GM21786 (cell line): ENCODE data around the gene GNPDA1.
"Not testable (repeated sequence)": the region's sequence is repeated elsewhere in the genome, so short reads cannot be mapped to it uniquely, and the experiment has no call there.

Experiments
- ATAC-seq: cut with Tn5 transposase; IDR thresholded peaks from one replicate; pipeline ENCODE4 v1.9.1; 2021; ENCODE audit not compliant: unreplicated experiment

GNPDA1 gene

DNA sequence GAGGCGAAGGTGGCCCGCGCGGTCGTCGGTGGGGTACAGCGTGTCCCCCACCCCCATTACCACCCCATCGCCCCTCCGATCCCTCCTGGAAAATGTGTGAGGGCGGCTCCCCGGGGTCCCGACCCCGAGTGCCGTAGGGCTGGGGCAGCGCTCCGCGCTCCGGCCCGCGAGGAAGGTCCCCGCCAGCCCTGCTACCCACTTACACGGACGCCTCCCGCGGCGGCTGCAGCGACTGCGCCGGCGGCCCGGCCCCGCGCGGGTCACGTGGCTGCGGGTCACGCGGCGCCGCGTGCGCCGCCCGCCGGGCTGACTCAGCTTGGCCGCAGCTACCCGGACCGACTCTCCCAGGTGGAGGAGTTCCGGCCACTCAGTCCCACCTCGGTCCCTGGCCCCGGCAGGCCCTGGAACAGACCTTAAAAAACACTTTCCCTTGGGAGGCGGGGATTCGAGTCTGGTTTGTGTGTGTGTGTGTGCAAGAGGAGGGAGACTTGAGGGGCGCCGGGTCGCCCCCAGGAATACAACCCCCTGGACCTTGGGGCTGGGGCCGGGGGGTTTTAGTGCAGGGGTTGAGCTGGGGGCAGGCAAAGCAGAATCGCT is at the start of gene GNPDA1:
TSS of gene GNPDA1 (minus strand) at position 236 of the 597 bp plus-strand sequence. CDS start 992 bp downstream, outside the sequence.
- ATAC-seq: peak; percentile 52

DNA sequence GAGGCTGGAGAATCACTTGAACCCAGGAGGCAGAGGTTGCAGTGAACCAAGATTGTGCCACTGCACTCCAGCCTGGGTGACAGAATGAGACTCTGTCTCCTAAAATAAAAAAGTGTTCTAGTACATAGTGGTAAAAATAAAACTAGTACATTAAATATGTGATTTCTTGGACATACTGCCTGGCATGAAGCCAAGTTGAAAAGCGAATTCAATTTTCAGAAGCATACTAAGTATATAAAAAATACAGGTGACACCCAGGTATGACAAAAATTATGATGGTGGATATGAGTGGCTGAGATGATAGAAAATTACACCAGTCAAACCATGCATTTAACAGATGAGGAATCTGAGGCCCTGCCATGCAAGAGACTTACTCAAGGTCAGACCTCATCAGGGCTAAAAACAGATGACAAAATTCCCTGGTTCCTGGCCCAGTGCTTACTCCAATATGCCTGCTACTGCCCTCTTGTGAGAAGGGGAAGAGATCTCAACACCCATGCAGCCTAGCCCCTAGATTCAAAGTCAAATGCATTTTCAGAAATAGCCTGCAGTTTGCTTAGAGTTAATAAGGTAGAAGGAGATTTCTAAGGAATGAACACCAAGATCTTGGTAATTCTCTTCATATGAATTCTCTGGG is 46.6 kb upstream of the GNPDA1 start:
- ATAC-seq: no peak

DNA sequence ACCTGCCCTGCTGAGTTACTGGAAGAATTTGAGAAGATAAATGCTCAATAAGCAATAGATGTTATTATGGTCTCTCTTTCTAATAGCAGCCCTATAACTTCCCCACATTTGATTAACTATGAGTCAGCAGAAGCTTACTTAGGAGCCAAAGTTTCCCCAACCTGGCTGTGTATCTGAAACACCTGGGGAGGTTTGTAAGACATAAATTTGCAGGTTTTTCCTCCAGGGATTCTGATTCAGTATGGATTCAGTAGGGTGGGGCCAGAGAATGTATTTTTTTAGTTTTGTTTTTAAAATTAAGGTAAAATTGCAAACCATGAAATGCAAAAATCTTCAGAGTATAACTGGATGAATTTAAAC is 44.9 kb upstream of the GNPDA1 start:
- no peak for ATAC-seq

DNA sequence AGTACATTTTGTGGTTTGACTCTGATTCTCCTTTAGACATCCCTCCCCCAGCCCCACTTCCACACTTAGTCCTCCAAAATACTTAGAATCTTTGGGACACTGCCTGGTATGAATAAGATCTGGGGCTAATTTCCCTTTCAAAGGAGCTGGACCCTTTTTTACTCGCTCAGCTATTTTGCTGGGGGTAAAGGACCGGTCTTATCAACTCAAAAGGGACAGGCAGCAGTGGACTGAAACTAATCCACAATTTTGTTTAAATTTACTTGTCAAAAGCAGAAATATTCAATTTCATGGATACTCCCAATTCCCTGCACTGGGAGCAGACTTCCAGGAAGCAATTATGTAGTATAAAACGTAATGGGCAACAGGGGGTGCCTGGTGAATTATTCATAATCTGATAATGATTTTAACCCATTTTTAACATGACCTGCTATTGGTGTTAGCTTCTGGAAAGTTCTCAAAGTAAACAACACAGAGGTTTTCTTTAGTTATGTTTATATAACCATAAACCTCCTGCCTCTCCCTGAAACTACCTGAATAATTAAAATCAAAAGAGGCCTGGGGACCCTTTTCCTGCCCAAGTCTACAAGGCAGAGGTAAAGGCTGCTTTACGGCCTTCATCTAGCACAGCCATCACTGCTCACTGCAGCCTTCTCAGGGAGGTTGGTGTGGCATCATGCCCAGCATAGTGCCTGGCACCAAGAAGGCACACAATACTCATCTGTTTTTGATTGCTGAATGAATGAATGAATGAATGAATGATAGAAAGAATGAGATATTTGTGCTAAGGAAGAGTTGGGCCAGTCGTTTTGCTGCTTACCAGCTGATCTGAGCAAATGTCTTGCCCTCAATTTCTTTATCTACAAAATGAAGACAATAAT is 44.2 kb upstream of the GNPDA1 start:
- ATAC-seq: no peak

DNA sequence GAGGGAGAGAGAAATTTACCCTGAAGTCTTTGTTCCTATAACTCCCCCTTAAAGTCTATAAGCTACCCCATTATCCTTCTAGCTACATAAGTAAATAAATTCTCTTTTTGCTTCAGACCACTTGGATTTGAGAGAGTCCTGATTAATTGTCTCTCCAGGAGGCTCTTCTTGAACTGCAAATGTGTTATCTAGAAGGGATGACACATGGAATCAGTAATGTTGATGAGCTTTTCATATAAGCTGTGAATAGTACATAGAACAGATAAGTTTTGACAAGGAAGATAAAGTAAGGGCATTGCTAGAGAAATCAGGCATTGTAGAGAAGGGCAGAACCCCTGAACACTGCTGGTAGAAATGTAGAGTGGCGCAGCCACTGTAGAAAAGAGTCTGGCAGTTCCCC is 42.5 kb upstream of the GNPDA1 start:
- ATAC-seq: no peak

DNA sequence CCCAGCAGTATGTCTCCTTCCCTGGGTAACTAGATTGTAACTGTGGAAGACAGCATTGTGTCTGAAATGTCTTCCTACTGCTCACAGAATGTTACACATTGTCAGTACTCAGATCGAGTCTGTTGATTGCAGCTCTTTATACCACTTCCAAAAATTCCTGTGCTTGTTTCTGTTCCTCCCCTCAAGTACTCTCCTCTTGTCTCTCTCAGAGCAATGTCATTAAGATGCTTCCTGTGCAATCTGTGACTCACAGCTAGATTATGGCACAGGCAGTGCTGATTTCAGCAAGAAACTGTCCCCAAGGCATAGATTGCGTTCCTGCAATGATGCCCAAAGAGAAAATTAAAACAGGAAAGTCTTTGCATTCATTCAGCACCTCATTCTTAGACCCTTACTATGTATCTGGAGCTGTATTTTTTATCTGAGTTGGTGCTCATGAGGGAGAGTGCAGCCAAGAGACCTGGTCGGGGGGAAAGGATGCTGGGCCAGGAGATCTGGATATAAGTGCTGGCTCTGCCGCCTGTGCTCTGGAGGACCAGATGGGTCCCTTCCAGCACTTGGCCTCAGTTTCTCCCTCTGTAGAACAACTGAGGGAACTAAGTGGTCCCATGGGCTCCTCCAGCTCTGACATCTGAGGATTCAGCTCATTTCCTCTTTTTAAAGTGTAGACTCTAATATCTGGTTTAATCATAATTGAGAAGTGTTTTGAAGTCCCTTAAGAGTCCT is 40.8 kb upstream of the GNPDA1 start:
- no peak for ATAC-seq

DNA sequence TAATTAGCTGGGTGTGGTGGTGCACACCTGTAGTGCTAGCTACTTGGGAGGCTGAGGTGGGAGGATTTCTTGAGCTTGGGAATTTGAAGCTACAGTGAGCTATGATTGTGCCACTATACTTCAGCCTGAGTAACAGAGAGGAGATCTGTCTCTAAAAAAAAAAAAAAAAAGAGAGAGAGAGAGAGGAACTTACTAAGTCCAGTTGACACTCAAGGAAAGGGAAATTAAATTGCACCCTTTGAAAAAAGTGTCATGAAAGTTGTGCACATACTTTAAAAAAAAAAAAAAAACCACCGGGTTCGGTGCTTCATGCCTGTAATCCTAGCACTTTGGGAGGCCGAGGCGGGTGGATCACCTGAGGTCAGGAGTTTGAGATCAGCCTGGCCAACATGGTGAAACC is 39.2 kb upstream of the GNPDA1 start:
- ATAC-seq: not testable (repeated sequence)

DNA sequence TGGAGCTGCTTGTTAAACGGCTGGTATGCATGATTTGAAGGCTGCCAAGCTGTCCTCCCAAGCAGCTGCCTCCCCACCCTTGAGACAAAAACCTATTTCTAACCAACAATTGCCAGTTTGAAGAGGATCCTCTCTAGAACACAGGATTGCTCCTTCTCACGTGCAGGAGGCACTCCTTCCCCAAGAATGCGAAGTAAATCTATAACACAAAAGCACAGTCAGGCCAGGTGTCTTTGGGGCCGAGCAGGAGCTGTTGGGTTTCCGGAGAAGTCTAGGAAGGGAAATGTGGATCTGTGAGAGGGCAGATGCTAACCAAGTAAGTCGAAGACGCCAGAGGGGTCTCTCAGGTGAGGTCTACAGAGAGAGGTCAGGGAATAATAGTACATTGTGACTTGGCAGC is 35.4 kb upstream of the GNPDA1 start:
- ATAC-seq: no peak

DNA sequence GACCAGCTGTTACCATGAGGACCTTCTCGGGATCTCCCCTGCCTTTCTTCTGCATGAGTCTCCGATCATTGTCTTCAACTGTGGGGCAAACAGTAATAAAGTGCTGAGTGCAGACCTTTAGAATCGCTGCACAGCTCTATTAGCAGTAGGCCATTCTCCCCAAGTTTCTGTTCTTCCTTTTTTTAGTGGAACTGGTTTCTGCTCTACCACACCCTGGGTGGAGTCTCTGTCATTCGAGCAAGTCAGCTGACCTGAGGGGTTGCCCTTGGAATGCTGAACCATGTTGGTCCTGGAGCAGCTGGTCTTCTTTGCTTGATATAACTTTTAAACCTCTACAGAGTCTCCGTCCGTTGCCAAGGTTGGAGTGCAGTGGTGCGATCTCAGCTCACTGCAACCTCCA is 33.4 kb upstream of the GNPDA1 start:
- no peak for ATAC-seq

DNA sequence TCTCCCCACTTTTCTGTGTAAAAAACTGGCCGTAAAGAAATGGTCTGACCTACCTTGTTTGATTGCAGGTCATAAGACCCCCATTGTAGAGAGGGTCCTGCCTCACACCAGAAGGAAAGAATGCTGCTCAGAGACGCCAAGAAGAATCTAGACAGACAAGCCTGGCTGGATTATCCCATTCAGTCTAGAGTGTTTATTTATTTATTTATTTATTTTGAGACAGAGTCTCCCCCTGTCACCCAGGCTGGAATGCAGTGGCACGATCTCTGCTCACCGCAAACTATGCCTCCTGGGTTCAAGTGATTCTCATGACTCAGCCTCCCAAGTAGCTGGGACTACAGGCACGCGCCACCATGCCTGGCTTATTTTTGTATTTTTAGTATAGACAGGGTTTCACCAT is 28.1 kb upstream of the GNPDA1 start:
- ATAC-seq: not testable (repeated sequence)

DNA sequence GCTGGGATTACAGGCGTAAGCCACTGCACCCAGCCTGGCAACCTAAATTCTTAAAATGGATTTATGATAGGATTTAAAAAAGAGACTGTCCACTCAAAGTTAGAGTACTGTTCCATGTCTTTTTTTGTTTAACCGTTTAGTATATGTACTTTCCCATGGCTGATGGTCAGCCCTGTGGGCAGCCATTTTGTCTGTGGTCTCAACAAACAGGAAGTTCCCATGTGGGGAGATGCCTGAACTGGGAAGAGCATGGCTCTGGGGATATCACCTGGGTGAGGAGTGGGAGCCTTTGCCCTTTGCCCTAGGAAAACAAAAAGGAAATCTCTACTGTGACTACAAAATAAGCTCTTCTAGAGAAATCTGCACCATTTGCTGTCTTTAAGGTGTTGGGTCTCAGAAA is 27.5 kb upstream of the GNPDA1 start:
- ATAC-seq: no peak

DNA sequence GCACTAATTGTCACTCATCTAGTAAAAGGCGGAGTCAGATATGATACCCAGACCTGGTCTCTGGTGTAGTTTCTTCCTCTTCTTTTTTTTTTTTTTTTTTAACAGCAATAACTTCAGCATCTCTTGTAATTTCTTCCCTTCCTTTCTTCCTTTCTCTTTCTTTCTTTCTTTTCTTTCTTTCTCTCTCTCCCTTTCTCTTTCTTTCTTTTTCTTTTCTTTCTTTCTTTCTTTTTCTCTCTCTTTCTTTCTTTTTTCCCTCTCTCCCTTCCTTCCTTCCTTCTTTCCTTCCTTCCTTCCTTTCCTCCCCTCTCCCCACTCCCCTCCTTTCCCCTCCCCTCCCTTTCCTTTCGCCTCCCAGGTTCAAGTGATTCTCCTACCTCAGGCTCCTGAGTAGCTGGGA is 25.9 kb upstream of the GNPDA1 start:
- no peak for ATAC-seq

DNA sequence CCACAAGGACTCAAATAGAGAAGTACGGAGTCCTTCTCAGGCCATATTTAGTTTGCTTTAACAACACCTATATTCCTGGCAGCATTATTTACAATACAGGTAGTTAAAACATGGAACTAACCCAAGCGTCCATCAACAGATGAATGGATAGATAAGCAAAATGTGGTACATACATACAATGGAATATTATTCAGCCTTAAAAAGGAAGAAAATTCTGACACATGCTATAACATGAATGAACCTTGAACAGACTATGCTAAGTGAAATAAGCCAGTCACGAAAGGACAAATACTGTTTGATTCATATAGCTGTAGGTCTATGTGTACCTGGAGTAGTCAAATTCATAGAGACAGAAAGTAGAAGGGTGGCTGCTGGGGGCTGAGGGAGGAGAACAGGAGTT is 24.8 kb upstream of the GNPDA1 start:
- not testable (repeated sequence) for ATAC-seq

DNA sequence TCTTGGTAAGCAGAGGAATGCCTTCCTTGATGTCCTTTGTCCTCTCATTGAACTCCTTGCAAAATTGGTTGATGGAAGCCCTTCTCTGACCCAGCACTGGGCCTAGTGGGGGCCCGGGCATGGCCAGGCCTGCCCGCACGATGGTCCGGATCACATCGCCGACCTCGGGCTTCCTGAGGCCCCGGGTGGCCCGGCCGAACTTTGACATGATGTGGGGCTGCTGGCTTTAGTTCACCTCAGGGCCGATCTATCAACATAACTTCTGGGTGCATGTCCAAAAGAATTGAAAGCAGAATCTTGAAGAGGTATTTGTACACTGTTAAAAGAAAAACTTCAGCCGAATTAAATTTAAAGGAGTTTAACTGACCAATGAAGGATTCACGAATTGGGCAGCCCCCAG is 24.1 kb upstream of the GNPDA1 start:
- no peak for ATAC-seq

DNA sequence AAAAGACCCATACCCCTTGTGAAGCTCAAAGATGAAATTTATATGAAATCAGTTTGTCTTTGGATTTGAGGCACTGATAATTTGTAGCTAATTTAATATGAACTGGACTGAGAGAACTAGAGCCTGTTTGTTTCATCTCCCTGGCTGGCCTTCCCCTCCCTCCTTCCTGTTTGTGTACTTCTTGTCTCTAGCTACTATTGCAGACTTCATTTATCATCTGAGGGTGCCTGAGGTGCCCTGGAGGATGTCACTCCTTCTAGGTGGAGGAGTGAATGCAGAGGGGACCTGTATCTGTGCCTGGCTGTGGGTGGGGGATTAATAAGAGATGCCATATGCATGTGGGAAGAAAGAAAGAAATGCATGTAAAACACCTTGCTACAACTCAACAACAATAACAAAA is 22.2 kb upstream of the GNPDA1 start:
- no peak for ATAC-seq

DNA sequence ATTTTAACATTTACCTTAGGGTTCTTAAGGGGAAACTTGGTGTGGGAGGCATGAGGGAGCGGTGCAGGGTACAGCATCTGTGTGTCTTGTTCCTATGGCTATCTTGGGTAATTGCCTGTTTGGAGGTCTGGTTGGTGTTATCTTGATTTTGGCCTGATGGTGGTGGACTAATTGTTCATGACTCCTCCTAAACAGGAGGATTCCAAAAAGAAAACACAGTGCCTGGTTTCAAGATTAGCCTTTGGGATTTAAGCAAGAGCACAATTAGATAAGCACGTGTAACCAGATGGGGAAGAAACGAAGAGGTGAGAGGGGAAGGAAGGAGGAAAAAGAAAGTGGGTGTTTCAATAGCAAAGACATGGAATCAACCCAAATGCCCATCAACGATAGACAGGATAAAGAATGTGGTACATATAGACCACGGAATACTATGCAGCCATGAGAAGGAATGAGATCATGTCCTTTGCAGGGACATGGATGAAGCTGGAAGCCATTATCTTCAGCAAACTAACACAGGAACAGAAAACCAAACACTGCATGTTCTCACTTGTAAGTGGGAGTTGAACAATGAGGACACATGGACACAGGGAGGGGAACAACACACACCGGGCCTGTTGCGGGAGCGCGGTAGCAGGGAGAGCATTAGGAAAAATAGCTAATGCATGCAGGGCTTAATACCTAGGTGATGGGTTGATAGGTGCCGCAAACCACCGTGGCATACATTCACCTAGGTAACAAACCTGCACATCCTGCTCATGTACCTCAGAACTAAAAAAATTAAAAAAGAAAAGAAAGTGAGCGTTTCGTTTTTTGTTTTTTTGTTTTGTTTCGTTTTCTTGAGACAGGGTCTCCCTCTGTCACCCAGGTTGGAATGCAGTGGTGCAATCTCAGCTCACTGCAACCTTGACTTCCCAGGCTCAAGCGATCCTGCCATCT is 21.1 kb upstream of the GNPDA1 start:
- not testable (repeated sequence) for ATAC-seq

DNA sequence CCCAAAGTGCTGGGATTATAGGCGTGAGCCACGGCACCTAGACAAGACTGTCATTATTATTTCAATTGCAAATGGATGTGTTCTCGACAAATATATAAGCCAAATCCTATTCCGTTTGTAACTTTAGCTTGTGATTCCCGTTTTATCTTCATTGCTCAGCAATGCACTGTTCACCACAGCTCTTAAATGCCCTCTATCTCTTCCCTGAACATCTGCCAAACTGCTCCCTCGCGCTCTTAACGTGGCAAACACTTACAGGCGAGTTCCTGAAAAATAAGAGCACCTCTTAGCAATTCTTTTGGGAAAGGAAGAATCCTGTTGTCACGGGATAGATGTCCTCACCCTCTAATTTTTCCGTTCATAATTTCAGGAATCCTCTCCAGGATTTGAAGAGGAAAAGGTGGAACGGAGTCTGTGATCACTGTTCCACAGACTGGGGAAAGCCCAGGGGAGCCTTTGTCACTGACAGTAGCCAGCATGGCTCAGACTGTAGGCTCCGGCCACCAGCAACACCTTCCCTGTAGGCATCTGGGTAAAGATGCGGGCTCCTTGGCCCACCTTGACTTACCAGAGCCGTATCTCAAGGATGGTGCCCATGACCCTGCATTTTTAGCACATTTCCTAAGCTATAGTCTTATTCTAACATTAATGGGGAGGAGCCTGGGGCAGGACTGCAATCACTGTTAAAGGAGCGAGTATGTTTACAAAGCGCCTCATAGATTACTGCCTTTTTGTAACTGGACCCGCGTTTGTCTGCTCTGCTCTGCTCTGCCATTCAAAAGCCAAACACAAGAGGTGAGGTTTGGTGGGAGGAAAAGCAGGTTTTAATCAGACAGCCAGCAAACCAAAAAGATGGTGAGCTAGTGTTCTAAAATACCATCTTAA is 20.2 kb upstream of the GNPDA1 start:
- ATAC-seq: no peak

DNA sequence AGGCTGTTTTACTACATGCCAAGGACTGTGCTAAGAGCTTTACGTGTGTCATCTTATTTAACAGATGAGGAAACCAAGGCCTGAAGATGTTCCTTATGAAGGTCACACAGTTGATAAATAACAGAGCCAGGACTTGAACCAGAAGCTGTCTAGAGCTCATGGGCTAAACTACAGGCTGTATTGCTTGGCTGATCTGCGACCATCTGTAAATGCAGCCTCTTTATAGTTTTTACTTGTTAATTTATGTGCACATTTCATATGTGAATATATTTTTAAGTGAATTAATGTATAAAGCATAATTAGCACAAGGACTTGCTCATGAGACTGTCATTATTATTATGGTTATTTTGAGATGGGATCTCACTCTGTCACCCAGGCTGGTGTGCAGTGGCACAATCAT is 19.3 kb upstream of the GNPDA1 start:
- no peak for ATAC-seq

DNA sequence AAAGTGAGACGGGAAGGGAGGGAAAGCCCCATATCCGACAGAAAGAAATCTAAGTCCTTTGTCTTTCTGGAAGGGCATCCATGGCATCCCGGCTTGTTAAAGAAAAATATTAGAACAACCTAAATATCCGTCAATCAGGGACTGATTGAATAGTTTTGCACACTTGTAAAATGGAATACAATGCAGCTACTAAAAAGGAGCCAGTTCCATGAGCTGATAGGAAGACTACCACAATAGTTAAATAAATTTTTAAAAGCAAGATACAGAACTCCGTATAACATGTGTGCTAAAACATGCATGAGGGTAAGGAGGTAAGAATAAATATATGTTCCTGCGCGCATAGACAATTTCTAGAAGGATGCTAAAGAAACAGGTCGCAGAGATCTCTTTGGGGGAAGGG is 12.8 kb upstream of the GNPDA1 start:
- no peak for ATAC-seq
